Stimulated activated CD4-positive, alpha-beta T cell treated with anti-CD3 and anti-CD28 coated beads, Interleukin-15, amount 100 ng/mL, for 24 hours (primary cell): Measurements from ENCODE around the gene SETD1A.
A peak's percentile ranks its signal among the peaks of the same experiment; 100 is the strongest.

ENCODE experiments used
- DNase-seq: peaks from one replicate; pipeline ENCODE4 v3.0.0-alpha.2; 2020

Gene SETD1A

DNA sequence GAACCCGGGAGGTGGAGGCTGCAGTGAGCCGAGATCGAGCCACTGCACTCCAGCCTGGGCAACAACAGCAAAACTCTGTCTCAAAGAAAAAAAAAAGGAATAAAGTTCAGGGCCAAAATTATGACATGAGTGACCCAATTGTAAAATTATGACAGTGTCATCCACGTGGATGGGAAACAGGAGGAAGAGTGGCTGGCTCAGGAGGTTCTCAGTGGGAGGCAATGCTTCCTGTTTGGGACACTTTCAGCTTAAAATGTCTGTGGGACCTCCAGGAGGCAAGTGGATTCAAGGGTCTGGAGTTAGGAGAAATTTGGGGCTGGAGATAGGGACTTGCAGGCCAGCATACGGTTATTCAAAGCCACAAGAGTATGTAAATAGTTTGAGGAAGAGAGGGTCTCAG lies 67.8 kb downstream of the SETD1A start:
- no peak for DNase-seq

DNA sequence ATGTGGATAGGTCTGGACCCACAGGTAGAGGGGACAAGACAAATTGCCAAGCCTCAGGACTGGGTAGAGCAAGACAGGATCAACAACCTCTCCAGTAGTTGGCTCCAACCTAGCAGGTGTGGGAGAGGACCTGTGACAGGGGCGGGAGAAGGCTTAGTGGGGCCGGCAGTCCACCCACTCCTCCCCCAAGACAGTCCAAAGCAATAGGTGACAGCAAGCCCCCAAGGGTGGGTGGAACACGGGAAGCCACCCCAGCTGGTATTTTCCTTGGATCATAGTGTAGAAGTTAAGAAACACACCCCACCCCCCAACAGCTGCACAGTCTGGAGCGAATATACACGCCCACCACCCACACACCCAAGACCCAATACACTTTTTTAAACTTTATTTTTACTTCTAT lies 71.7 kb downstream of the SETD1A start:
- DNase-seq, result no peak

DNA sequence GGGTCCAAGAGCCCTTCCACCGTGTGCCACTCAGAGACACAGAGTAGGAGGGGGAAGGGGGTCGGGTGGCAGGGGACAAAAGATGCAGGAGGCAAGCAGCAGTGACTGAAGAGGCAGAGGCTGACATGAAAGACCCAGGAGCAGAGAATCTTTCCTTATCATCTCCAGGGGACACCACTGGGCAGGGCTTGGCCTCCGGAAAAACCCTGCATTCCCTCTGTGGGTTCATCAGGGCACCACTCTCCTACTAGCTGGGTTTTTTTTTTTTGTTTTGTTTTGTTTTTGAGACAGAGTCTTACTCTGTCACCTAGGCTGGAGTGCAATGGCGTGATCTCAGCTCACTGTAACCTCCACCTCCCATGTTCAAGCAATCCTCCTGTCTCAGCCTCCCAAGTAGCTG lies 73.7 kb downstream of the SETD1A start:
- no peak for DNase-seq

DNA sequence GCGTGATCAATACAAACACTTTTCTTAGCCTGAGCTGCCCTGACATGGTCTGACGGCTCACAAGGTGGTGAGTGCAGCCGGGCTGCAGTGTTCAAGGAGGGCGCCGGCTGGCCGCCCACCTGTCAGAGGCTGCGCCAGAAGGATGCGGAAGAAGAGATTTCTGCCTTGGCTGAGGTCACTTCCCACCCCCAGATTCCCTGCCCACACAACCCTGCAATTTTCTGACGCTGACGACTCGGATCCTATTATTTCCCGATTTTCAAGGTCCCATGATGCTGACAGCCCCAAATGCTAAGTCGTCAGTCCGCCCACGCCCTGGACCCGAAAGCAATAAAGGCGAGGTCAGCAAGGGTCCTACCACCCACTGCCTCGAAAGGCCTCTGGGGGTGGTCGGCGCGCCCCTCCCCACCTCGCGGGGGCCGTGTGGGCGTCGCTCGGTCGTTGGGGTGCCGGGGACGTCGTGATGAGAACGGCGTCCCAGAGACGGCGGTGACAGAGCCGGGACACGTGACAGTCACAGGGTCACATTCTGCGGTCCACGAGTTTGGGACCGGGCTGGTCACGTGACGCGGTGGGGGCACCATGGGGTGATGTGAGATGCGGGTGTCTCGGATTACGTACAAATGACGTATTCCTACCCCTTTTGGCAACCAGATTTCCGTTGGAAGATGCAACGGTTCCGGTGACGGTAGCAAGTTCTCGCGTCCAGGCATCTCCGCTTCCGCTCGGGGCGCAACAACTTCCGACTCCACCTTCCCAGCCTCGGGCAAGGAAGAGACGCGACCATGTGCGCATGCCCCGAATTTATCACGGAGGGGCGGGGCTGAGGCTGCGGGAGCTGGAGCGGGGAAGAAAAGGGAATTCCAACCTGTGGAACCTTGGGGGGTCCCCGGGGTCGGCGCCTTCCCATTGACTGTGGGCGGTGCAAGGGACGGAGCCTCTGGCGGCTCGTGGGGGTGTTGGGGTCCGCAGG lies 75.5 kb downstream of the SETD1A start, which contains the start of gene STX4:
TSS of gene STX4 (plus strand) at position 823 of the 973 bp plus-strand sequence. CDS start 248 bp downstream, outside the sequence.
- DNase-seq, result peak; percentile 98

DNA sequence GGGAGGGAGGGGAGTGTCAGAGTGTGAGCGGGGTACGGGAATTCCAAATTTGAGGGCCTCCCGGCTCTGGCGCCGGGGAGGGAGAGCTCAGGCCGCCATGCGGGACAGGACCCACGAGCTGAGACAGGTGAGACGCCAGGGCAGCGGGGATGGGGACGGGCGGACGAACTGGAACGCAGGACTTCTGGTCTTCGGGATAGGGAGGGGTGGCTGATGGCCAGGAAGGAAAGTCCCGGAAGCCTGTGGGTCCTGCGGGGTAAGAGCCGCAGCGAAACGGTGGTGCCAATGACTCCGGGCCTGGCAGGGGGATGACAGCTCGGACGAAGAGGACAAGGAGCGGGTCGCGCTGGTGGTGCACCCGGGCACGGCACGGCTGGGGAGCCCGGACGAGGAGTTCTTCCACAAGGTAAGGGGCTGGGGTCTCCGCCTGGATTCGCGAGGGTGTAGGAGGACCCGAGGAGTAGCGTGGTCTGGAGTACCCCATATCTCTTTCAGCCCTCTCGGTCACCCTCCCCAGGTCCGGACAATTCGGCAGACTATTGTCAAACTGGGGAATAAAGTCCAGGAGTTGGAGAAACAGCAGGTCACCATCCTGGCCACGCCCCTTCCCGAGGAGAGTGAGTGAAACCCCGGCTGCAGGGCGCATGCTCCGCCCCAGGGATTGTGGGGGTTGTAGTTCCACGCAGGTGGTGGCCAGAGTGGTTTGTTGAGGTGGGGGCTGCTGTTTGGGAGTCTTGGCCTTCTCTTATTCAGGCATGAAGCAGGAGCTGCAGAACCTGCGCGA lies 76.3 kb downstream of the SETD1A start:
- DNase-seq, result peak; percentile 93
